HL-60 (cell line): ENCODE measurements around the gene EMILIN1.

Experiments used
- DNase-seq, 2 experiments: peaks; one replicate each; pipeline ENCODE4 v3.0.0-alpha.2; 2010 to 2020; ENCODE audit warnings: low read depth in 1 of 2, low spot score in 1 of 2
- H3K27ac ChIP-seq: fragments of 250-450 bp; sonication (Bioruptor Pico); replicated peaks from 2 replicates; pipeline ENCODE4 v1.5.1; 2020; ENCODE audit warnings: mild to moderate bottlenecking, moderate library complexity
- H3K27me3 ChIP-seq: fragments of 250-450 bp; sonication (Bioruptor Pico); 2 replicates; pipeline ENCODE4 v1.5.1; 2021; ENCODE audit warnings: mild to moderate bottlenecking, moderate library complexity; ENCODE audit not compliant: insufficient read depth, poor library complexity, severe bottlenecking
- H3K4me3 ChIP-seq: replicated peaks from 2 replicates; pipeline ENCODE4 v1.5.1; 2011; ENCODE audit warnings: mild to moderate bottlenecking, control low read depth, low read length; ENCODE audit not compliant: insufficient read depth
- GABPA ChIP-seq: IDR thresholded peaks from 2 replicates; pipeline ENCODE4 v1.6.1; 2012; ENCODE audit warnings: low read depth
- POLR2AphosphoS5 ChIP-seq: IDR thresholded peaks from 2 replicates; pipeline ENCODE4 v1.6.1; 2012; ENCODE audit warnings: low read depth
- SPI1 ChIP-seq: IDR thresholded peaks from 2 replicates; pipeline ENCODE4 v1.6.1; 2012; ENCODE audit warnings: low read depth, mild to moderate bottlenecking, borderline replicate concordance
- long read RNA-seq: library from polyadenylated mRNA; unstranded; transcript quantifications from one replicate; pipeline ENCODE4 v2.0.0, GENCODE V29; 2020
- TF ChIP-seq, protein P1 (sequence below): IDR thresholded peaks from one replicate; pipeline ENCODE4 v1.5.1; 2011; ENCODE audit warnings: low read length, control low read depth, inconsistent platforms; ENCODE audit not compliant: insufficient read depth
- TF ChIP-seq, protein P2 (sequence below): IDR thresholded peaks from 2 replicates; pipeline ENCODE4 v1.6.1; 2012; ENCODE audit warnings: low read depth; ENCODE audit not compliant: insufficient replicate concordance

The EMILIN1 gene
- long read RNA-seq: 0 reads

DNA sequence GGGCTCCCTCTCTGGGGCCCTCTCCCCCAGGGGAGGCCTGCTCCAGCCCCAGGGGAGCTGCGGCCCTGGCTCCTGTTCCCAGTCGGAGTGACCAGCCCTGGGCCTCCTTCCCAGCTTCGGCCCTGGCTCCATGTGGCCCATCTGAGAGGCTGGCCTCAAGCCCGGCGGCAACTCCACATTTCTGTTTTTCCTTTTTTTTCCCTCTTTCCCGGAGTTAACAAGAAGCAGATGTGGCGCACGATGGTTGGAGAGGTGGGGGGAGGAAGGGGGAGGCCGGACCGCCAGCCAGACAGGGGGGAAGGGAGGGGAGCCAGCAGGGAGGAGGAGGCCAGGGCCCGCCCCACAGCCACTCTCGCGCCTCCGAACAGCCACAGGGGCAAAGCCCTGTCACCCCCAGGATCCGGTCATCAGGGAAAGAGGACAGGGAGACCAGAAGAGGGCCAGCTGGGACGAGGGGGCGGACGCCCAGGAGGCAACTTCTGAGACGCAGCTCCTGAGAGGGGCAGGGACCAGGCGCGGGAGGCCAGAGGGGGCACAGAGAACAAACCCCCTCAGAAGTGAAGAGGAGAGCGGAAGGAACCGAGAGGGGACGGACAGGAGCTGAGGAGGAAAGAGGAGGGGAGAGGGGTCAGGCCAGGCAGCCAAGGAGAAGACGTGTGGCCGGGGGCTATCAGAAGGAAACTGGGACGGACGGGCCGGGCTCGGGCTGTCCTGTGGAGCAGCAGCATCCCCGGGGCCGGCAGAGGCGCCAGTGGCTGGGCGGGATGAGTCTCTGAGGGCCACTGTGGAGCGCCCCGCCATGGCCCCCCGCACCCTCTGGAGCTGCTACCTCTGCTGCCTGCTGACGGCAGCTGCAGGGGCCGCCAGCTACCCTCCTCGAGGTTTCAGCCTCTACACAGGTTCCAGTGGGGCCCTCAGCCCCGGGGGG lies at the start of gene EMILIN1:
Gene EMILIN1, plus strand, starts transcription at position 349 of the 928 bp plus-strand sequence. Its CDS starts 451 bp downstream, at position 800.
- no peak for DNase-seq
- Histone ChIP-seq H3K27me3 (no peaks in the 10 kb centered on the region), H3K27ac (no peak within 1 kb of the TSS), H3K4me3 (no peak within 1 kb of the TSS)
- TF ChIP-seq, protein P1, sequence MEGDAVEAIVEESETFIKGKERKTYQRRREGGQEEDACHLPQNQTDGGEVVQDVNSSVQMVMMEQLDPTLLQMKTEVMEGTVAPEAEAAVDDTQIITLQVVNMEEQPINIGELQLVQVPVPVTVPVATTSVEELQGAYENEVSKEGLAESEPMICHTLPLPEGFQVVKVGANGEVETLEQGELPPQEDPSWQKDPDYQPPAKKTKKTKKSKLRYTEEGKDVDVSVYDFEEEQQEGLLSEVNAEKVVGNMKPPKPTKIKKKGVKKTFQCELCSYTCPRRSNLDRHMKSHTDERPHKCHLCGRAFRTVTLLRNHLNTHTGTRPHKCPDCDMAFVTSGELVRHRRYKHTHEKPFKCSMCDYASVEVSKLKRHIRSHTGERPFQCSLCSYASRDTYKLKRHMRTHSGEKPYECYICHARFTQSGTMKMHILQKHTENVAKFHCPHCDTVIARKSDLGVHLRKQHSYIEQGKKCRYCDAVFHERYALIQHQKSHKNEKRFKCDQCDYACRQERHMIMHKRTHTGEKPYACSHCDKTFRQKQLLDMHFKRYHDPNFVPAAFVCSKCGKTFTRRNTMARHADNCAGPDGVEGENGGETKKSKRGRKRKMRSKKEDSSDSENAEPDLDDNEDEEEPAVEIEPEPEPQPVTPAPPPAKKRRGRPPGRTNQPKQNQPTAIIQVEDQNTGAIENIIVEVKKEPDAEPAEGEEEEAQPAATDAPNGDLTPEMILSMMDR: no peak
- no peak for TF ChIP-seq POLR2AphosphoS5
- TF ChIP-seq, protein P2, sequence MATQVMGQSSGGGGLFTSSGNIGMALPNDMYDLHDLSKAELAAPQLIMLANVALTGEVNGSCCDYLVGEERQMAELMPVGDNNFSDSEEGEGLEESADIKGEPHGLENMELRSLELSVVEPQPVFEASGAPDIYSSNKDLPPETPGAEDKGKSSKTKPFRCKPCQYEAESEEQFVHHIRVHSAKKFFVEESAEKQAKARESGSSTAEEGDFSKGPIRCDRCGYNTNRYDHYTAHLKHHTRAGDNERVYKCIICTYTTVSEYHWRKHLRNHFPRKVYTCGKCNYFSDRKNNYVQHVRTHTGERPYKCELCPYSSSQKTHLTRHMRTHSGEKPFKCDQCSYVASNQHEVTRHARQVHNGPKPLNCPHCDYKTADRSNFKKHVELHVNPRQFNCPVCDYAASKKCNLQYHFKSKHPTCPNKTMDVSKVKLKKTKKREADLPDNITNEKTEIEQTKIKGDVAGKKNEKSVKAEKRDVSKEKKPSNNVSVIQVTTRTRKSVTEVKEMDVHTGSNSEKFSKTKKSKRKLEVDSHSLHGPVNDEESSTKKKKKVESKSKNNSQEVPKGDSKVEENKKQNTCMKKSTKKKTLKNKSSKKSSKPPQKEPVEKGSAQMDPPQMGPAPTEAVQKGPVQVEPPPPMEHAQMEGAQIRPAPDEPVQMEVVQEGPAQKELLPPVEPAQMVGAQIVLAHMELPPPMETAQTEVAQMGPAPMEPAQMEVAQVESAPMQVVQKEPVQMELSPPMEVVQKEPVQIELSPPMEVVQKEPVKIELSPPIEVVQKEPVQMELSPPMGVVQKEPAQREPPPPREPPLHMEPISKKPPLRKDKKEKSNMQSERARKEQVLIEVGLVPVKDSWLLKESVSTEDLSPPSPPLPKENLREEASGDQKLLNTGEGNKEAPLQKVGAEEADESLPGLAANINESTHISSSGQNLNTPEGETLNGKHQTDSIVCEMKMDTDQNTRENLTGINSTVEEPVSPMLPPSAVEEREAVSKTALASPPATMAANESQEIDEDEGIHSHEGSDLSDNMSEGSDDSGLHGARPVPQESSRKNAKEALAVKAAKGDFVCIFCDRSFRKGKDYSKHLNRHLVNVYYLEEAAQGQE: no peak
- TF ChIP-seq SPI1: no peak
- TF ChIP-seq GABPA: no peak

DNA sequence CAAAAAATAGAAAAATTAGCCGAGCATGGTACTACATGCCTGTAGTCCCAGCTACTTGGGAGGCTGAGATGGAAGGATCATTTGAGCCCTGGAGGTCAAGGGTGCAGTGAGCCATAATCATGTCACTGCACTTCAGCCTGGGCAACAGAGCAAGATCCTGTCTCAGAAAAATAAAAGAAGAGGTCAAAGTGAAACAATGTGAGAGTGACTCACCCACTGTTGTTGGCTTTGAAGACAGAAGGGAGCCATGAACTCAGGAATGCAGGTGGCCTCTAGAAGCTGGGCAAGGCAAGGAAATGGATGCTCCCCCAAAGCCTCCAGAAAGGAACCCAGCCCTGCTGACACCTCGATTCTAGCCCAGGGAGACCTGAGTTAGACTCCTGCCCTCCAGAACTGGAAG lies 49.4 kb upstream of the EMILIN1 start:
- Histone ChIP-seq H3K27ac (no peak overlapping the region), H3K4me3 (no peak overlapping the region), H3K27me3 (no peaks in the 10 kb centered on the region)
- no peak for TF ChIP-seq SPI1
- TF ChIP-seq POLR2AphosphoS5: no peak
- TF ChIP-seq, protein P1: no peak
- TF ChIP-seq, protein P2: no peak
- TF ChIP-seq GABPA: no peak
- DNase-seq: no peak

DNA sequence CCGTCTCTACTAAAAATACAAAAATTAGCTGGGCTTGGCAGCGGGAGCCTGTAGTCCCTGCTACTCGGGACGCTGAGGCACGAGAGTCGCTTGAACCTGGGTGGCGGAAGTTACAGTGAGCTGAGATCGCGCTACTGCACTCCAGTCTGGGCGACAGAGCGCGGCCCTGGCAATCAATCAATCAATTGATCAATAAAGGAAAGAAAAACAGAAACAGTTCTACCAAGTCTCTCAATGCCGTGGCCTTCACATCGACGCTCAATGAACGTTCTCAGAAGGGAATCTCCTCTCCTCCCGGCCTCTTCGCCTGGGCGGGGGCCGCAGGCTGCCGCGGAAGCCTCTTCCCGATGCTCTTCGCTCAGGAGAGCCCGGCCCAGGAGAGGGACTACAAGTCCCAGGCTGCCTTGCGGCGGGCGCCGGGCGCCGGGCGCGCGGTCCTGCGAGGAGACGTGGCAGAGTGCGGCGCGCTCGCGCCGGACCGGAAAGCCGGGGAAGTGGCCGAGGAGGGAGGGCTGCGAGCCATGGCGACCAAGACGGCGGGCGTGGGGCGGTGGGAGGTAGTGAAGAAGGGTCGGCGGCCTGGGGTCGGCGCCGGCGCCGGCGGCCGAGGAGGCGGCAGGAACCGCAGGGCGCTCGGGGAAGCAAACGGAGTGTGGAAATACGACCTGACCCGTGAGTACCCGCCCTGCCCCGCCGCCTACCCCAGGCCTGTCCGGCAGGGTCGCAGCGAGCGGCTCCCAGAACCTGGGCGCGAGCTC lies 45.7 kb upstream of the EMILIN1 start, which contains the start of gene TMEM214:
Gene TMEM214, plus strand, starts transcription at position 471 of the 758 bp plus-strand sequence. Its CDS starts 51 bp downstream, at position 522.
- TF ChIP-seq, protein P1: no peak
- TF ChIP-seq, protein P2: no peak
- TF ChIP-seq GABPA (peak; percentile 27; the same call in 1 of the 2 replicates), SPI1 (no peak), POLR2AphosphoS5 (peak; percentile 56; the same call in 1 of the 2 replicates)
- no peaks in the 10 kb centered on the region for H3K27me3 ChIP-seq
- peak within 1 kb of the TSS; percentile 98 for H3K4me3 ChIP-seq
- DNase-seq: peak; percentile 74 to 90
- peak within 1 kb of the TSS; percentile 84 for H3K27ac ChIP-seq
